ENCODE data around the gene MAGEB18. TPM values are rescaled to one million over a fixed set of nuclear protein-coding genes. Genes with fewer than 3 reads are reported as not detected.
A peak's percentile ranks its signal among the peaks of the same experiment; 100 is the strongest.

MAGEB18 gene
- total RNA-seq, result not detected in 2 replicates
- not detected in 2 replicates for polyA plus RNA-seq

GRCh38 chrX:26138274-26138673, at the start of gene MAGEB18:
Gene MAGEB18, plus strand, starts transcription at chrX:26138343. Its CDS starts 643 bp downstream, at chrX:26138986.
- TF ChIP-seq CTCF (IDR thresholded peaks at IDR 0.05; ENCODE audit: low read depth, low read length), result no peak
- H3K27me3 ChIP-seq, result no peaks in the 10 kb centered on the region
- no peak within 1 kb of the TSS for H3K4me3 ChIP-seq
- no peak within 1 kb of the TSS for H3K27ac ChIP-seq
- no peaks in the 10 kb centered on the region for H3K36me3 ChIP-seq
- H3K4me1 ChIP-seq (ENCODE audit: low read depth), result no peaks in the 10 kb centered on the region
- no peaks in the 10 kb centered on the region for H3K9me3 ChIP-seq (ENCODE audit: low read depth)
- DNase-seq (ENCODE audit: low read depth in 1 of 2, low spot score in 1 of 2), result no peak

- no peak for TF ChIP-seq CTCF (IDR thresholded peaks at IDR 0.05; ENCODE audit: low read depth, low read length)
- H3K27me3 ChIP-seq, result no peaks in the 10 kb centered on the region
- no peak overlapping the region for H3K4me3 ChIP-seq
These were observed 37.7 kb upstream of the MAGEB18 start for GRCh38 chrX:26100421-26100920.

GRCh38 chrX:26109142-26109541, 29.0 kb upstream of the MAGEB18 start:
- no peak overlapping the region for H3K27ac ChIP-seq
- H3K4me1 ChIP-seq (ENCODE audit: low read depth), result no peaks in the 10 kb centered on the region
- no peaks in the 10 kb centered on the region for H3K9me3 ChIP-seq (ENCODE audit: low read depth)
- DNase-seq (ENCODE audit: low read depth in 1 of 2, low spot score in 1 of 2), result no peak
- no peak overlapping the region for H3K4me3 ChIP-seq
- no peaks in the 10 kb centered on the region for H3K36me3 ChIP-seq
- H3K27me3 ChIP-seq, result no peaks in the 10 kb centered on the region
- no peak for TF ChIP-seq CTCF (IDR thresholded peaks at IDR 0.05; ENCODE audit: low read depth, low read length)

More at GRCh38 chrX:26100421-26100920, 37.7 kb upstream of the MAGEB18 start:
- Histone ChIP-seq H3K27ac (no peak overlapping the region), H3K36me3 (no peaks in the 10 kb centered on the region), H3K9me3 (ENCODE audit: low read depth) (no peaks in the 10 kb centered on the region), H3K4me1 (ENCODE audit: low read depth) (no peaks in the 10 kb centered on the region)
- no peak for DNase-seq (ENCODE audit: low read depth in 1 of 2, low spot score in 1 of 2)

- DNase-seq (ENCODE audit: low read depth in 1 of 2, low spot score in 1 of 2), result peak in 1 of 2 donors; percentile 0
These were observed 7.9 kb downstream of the MAGEB18 start for GRCh38 chrX:26146024-26146423.

GRCh38 chrX:26160301-26160700, 22.2 kb downstream of the MAGEB18 start, which contains the start of gene MAGEB6B:
Gene MAGEB6B, plus strand, starts transcription at chrX:26160601. Its CDS starts 0 bp downstream, at chrX:26160601.
- Histone ChIP-seq H3K4me3 (no peak within 1 kb of the TSS), H3K27me3 (no peaks in the 10 kb centered on the region), H3K4me1 (ENCODE audit: low read depth) (no peaks in the 10 kb centered on the region), H3K9me3 (ENCODE audit: low read depth) (no peaks in the 10 kb centered on the region), H3K36me3 (no peaks in the 10 kb centered on the region), H3K27ac (no peak within 1 kb of the TSS)
- DNase-seq (ENCODE audit: low read depth in 1 of 2, low spot score in 1 of 2), result no peak
- TF ChIP-seq CTCF (IDR thresholded peaks at IDR 0.05; ENCODE audit: low read depth, low read length), result no peak

More at GRCh38 chrX:26146024-26146423, 7.9 kb downstream of the MAGEB18 start:
- Histone ChIP-seq H3K4me1 (ENCODE audit: low read depth) (no peaks in the 10 kb centered on the region), H3K4me3 (no peak overlapping the region), H3K36me3 (no peaks in the 10 kb centered on the region), H3K9me3 (ENCODE audit: low read depth) (no peaks in the 10 kb centered on the region), H3K27ac (no peak overlapping the region), H3K27me3 (no peaks in the 10 kb centered on the region)
- TF ChIP-seq CTCF (IDR thresholded peaks at IDR 0.05; ENCODE audit: low read depth, low read length), result no peak

Other genes with a start within 250 kb of the MAGEB18 start
- not detected in 2 replicates for gene MAGEB6B, start 22.3 kb downstream of the MAGEB18 start, total RNA-seq
- gene MAGEB6B, start 22.3 kb downstream of the MAGEB18 start, polyA plus RNA-seq, result not detected in 2 replicates
- not detected in 2 replicates for gene MAGEB6, start 54.1 kb downstream of the MAGEB18 start, total RNA-seq
- not detected in 2 replicates for gene MAGEB6, start 54.1 kb downstream of the MAGEB18 start, polyA plus RNA-seq
- gene MAGEB5, start 77.8 kb downstream of the MAGEB18 start, total RNA-seq, result not detected in 2 replicates
- not detected in 2 replicates for gene MAGEB5, start 77.8 kb downstream of the MAGEB18 start, polyA plus RNA-seq